HEK293 (cell line): ENCODE measurements around the gene TRAPPC10.

ENCODE experiments used
- CTCF ChIA-PET: fragments of 350-600 bp; formaldehyde crosslinking; extraction: SDS; loops from one replicate; lab custom pipeline; 2021; ENCODE audit warnings: antibody characterized with exemption; lab: Yijun Ruan, JAX
- POLR2A ChIA-PET: fragments of 300-600 bp; formaldehyde crosslinking; extraction: SDS; loops from one replicate; lab custom pipeline; 2020; ENCODE audit warnings: antibody characterized with exemption, inconsistent platforms; lab: Yijun Ruan, JAX
- H3K27ac ChIP-seq: fragments of 200-500 bp; sonication (Bioruptor generic); 2 replicates; pipeline ENCODE4 v1.5.1; 2014; ENCODE audit warnings: low read depth, low read length, control low read depth, inconsistent platforms; ENCODE audit errors: extremely low read depth
- H3K36me3 ChIP-seq, 2 experiments: fragments of 200-500 bp in 1 of 2; sonication (Bioruptor generic) in 1 of 2; 1 replicate in 1 of 2; 2 replicates in 1 of 2; pipeline ENCODE4 v1.5.1; 2014 to 2017; ENCODE audit warnings: inconsistent platforms in 2 of 2, low read length in 2 of 2; ENCODE audit not compliant: control insufficient read depth in 2 of 2, insufficient read depth in 1 of 2
- H3K4me1 ChIP-seq: fragments of 200-500 bp; sonication (Bioruptor generic); 2 replicates; pipeline ENCODE4 v1.5.1; 2014; ENCODE audit warnings: mild to moderate bottlenecking, low read length, inconsistent platforms; ENCODE audit not compliant: control insufficient read depth, insufficient read depth
- H3K4me3 ChIP-seq: 2 replicates; pipeline ENCODE4 v1.5.1; 2011; ENCODE audit warnings: low read depth, mild to moderate bottlenecking, control low read depth, low read length, moderate library complexity
- H3K9me3 ChIP-seq: fragments of 200-500 bp; sonication (Bioruptor generic); 2 replicates; pipeline ENCODE4 v1.5.1; 2014; ENCODE audit warnings: low read depth, low read length, inconsistent platforms; ENCODE audit not compliant: control insufficient read depth, insufficient read depth
- GLIS2 ChIP-seq: fragments of 450-650 bp; formaldehyde crosslinking; IDR thresholded peaks from 2 replicates; pipeline ENCODE4 v1.5.1; 2016; ENCODE audit warnings: missing biosample characterization, missing genetic modification characterization
- SCRT1 ChIP-seq: fragments of 450-650 bp; formaldehyde crosslinking; IDR thresholded peaks from 2 replicates; pipeline ENCODE4 v1.5.1; 2016; ENCODE audit warnings: missing biosample characterization, missing genetic modification characterization, borderline replicate concordance
- SP3 ChIP-seq: fragments of 450-650 bp; formaldehyde crosslinking; IDR thresholded peaks from 2 replicates; pipeline ENCODE4 v1.5.1; 2016; ENCODE audit warnings: missing biosample characterization, missing genetic modification characterization
- ZBTB1 ChIP-seq: fragments of 450-650 bp; formaldehyde crosslinking; IDR thresholded peaks from 2 replicates; pipeline ENCODE4 v1.5.1; 2016; ENCODE audit warnings: missing biosample characterization, missing genetic modification characterization
- ZBTB17 ChIP-seq: fragments of 450-650 bp; formaldehyde crosslinking; IDR thresholded peaks from 2 replicates; pipeline ENCODE4 v1.5.1; 2016; ENCODE audit warnings: missing biosample characterization, missing genetic modification characterization
- ZBTB48 ChIP-seq: fragments of 450-650 bp; formaldehyde crosslinking; IDR thresholded peaks from 2 replicates; pipeline ENCODE4 v1.5.1; 2016; ENCODE audit warnings: missing biosample characterization, missing genetic modification characterization
- ZEB2 ChIP-seq: fragments of 450-650 bp; formaldehyde crosslinking; IDR thresholded peaks from 2 replicates; pipeline ENCODE4 v1.5.1; 2016; ENCODE audit warnings: missing biosample characterization, missing genetic modification characterization
- ZNF132 ChIP-seq: fragments of 450-650 bp; formaldehyde crosslinking; IDR thresholded peaks from 2 replicates; pipeline ENCODE4 v1.5.1; 2017; ENCODE audit warnings: missing biosample characterization, missing genetic modification characterization, borderline replicate concordance
- ZNF138 ChIP-seq: fragments of 450-650 bp; formaldehyde crosslinking; IDR thresholded peaks from 2 replicates; pipeline ENCODE4 v1.5.1; 2016; ENCODE audit warnings: missing biosample characterization, missing genetic modification characterization, borderline replicate concordance
- ZNF146 ChIP-seq: fragments of 450-650 bp; formaldehyde crosslinking; IDR thresholded peaks from 2 replicates; pipeline ENCODE4 v1.5.1; 2016; ENCODE audit warnings: missing biosample characterization, missing genetic modification characterization
- ZNF155 ChIP-seq: fragments of 450-650 bp; formaldehyde crosslinking; IDR thresholded peaks from 2 replicates; pipeline ENCODE4 v1.5.1; 2016; ENCODE audit warnings: missing biosample characterization, missing genetic modification characterization
- ZNF184 ChIP-seq: fragments of 450-650 bp; IDR thresholded peaks from 2 replicates; pipeline ENCODE4 v1.5.1; 2018; ENCODE audit warnings: missing biosample characterization, mild to moderate bottlenecking, missing genetic modification characterization
- ZNF221 ChIP-seq: fragments of 450-650 bp; formaldehyde crosslinking; IDR thresholded peaks from 2 replicates; pipeline ENCODE4 v1.5.1; 2017; ENCODE audit warnings: missing biosample characterization, missing genetic modification characterization, borderline replicate concordance
- ZNF23 ChIP-seq: fragments of 450-650 bp; formaldehyde crosslinking; IDR thresholded peaks from 2 replicates; pipeline ENCODE4 v1.5.1; 2016; ENCODE audit warnings: missing biosample characterization, missing genetic modification characterization, borderline replicate concordance
- ZNF239 ChIP-seq: fragments of 450-650 bp; formaldehyde crosslinking; IDR thresholded peaks from 2 replicates; pipeline ENCODE4 v1.5.1; 2016; ENCODE audit warnings: missing biosample characterization, missing genetic modification characterization
- ZNF280C ChIP-seq: fragments of 450-650 bp; formaldehyde crosslinking; IDR thresholded peaks from 2 replicates; pipeline ENCODE4 v1.5.1; 2016; ENCODE audit warnings: missing biosample characterization, missing genetic modification characterization
- ZNF350 ChIP-seq: fragments of 450-650 bp; formaldehyde crosslinking; IDR thresholded peaks from 2 replicates; pipeline ENCODE4 v1.5.0; 2017; ENCODE audit warnings: missing biosample characterization, mild to moderate bottlenecking, missing genetic modification characterization
- ZNF426 ChIP-seq: fragments of 450-650 bp; formaldehyde crosslinking; IDR thresholded peaks from 2 replicates; pipeline ENCODE4 v1.5.1; 2017; ENCODE audit warnings: missing biosample characterization, missing genetic modification characterization, mild to moderate bottlenecking, inconsistent platforms, moderate library complexity
- ZNF433 ChIP-seq: fragments of 450-650 bp; formaldehyde crosslinking; IDR thresholded peaks from 2 replicates; pipeline ENCODE4 v1.5.1; 2016; ENCODE audit warnings: missing biosample characterization, missing genetic modification characterization, low read depth
- ZNF555 ChIP-seq: fragments of 450-650 bp; formaldehyde crosslinking; conservative IDR thresholded peaks from 2 replicates; pipeline ENCODE4 v1.5.1; 2017; ENCODE audit warnings: missing biosample characterization, mild to moderate bottlenecking, missing genetic modification characterization, inconsistent platforms
- ZNF560 ChIP-seq: fragments of 450-650 bp; formaldehyde crosslinking; IDR thresholded peaks from 2 replicates; pipeline ENCODE4 v1.5.1; 2017; ENCODE audit warnings: missing biosample characterization, missing genetic modification characterization, borderline replicate concordance
- ZNF561 ChIP-seq: fragments of 450-650 bp; IDR thresholded peaks from 2 replicates; pipeline ENCODE4 v1.5.1; 2018; ENCODE audit warnings: missing biosample characterization, missing genetic modification characterization, borderline replicate concordance
- ZNF571 ChIP-seq: fragments of 450-650 bp; formaldehyde crosslinking; IDR thresholded peaks from 2 replicates; pipeline ENCODE4 v1.5.0; 2017; ENCODE audit warnings: missing biosample characterization, missing genetic modification characterization
- ZNF585B ChIP-seq: fragments of 450-650 bp; formaldehyde crosslinking; IDR thresholded peaks from 2 replicates; pipeline ENCODE4 v1.5.1; 2016; ENCODE audit warnings: missing biosample characterization, missing genetic modification characterization
- ZNF645 ChIP-seq: fragments of 450-650 bp; formaldehyde crosslinking; IDR thresholded peaks from 2 replicates; pipeline ENCODE4; 2016; ENCODE audit warnings: missing biosample characterization, missing genetic modification characterization
- ZNF658 ChIP-seq: fragments of 450-650 bp; formaldehyde crosslinking; IDR thresholded peaks from 2 replicates; pipeline ENCODE4; 2016; ENCODE audit warnings: missing biosample characterization, missing genetic modification characterization
- TF ChIP-seq, protein P1 (sequence below): fragments of 450-650 bp; formaldehyde crosslinking; IDR thresholded peaks from 2 replicates; pipeline ENCODE4 v1.5.1; 2016; ENCODE audit warnings: missing biosample characterization, missing genetic modification characterization
- TF ChIP-seq, protein P2 (sequence below): fragments of 450-650 bp; formaldehyde crosslinking; IDR thresholded peaks from 2 replicates; pipeline ENCODE4 v1.5.1; 2017; ENCODE audit warnings: missing biosample characterization, missing genetic modification characterization

Gene TRAPPC10

GRCh38 chr21:43965911-43966585, 46.1 kb upstream of the TRAPPC10 start:
- Histone ChIP-seq H3K27ac (no peak overlapping the region), H3K4me3 (no peak overlapping the region), H3K9me3 (no peaks in the 10 kb centered on the region), H3K36me3 (peaks cover 4 to 39% of the 10 kb centered on the region in 2 experiments; a peak in 2 of 3 replicates), H3K4me1 (no peaks in the 10 kb centered on the region)
- POLR2A ChIA-PET = no interaction called here
- CTCF ChIA-PET = interaction anchor here (1.2 to 2.4 kb wide), 3 partner anchors 10 to 155 kb away, joined by 7 read pairs; no protein-coding TSS in a partner anchor
- no peak for TF ChIP-seq ZBTB48 (tag by site-specific recombination)
- no peak for TF ChIP-seq ZNF645 (tag by site-specific recombination)
- no peak for TF ChIP-seq ZNF280C
- no peak for TF ChIP-seq ZBTB1
- TF ChIP-seq, protein P1, sequence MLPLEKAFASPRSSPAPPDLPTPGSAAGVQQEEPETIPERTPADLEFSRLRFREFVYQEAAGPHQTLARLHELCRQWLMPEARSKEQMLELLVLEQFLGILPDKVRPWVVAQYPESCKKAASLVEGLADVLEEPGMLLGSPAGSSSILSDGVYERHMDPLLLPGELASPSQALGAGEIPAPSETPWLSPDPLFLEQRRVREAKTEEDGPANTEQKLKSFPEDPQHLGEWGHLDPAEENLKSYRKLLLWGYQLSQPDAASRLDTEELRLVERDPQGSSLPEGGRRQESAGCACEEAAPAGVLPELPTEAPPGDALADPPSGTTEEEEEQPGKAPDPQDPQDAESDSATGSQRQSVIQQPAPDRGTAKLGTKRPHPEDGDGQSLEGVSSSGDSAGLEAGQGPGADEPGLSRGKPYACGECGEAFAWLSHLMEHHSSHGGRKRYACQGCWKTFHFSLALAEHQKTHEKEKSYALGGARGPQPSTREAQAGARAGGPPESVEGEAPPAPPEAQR = no peak
- TF ChIP-seq ZNF555 (tag by site-specific recombination) = no peak
- TF ChIP-seq ZNF239 (tag by site-specific recombination) = no peak
- TF ChIP-seq ZNF561 (tag by site-specific recombination) = no peak
- TF ChIP-seq ZNF155 = no peak
- no peak for TF ChIP-seq ZNF658 (tag by site-specific recombination)
- TF ChIP-seq ZNF433 (tag by site-specific recombination) = no peak
- TF ChIP-seq ZNF146 = no peak
- no peak for TF ChIP-seq ZBTB17 (tag by site-specific recombination)
- TF ChIP-seq ZNF23 (tag by site-specific recombination) = no peak
- no peak for TF ChIP-seq ZNF350 (tag by site-specific recombination)
- TF ChIP-seq, all 188 proteins: peak for 0

DNA sequence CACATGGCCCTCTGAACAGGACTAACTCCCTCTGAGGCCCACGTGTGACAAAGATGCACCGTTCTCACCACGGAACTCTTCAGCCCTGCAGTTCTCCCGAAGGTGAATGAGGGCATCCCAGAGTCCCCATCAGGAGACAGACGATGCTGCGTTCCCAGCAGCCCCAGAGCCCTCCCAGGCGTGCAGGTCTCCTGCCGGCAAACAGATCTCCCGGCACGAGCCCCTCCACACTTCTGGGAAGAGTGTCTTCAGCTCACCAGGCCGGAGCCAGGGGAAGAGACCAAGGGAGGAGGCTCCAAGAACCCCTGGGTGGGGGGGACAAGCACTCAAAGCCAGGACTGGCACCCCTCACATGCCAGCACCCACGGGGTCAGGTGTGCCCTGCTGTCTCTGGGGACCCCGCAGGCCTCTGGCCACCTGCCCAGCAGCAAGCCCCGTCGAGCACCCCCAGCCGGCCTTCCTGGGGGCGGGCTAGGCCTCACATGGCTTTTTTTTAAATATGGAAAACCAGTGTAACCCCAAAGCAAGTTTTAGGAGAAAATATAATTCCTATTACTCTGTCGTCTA, 45.1 kb upstream of the TRAPPC10 start:
- peaks cover 4 to 42% of the 10 kb centered on the region in 2 experiments; a peak in 2 of 3 replicates for H3K36me3 ChIP-seq
- POLR2A ChIA-PET = no interaction called here
- no peak for TF ChIP-seq SCRT1 (tag by site-specific recombination)
- TF ChIP-seq ZNF184 (tag by site-specific recombination) = no peak
- TF ChIP-seq ZNF132 (tag by site-specific recombination) = no peak
- TF ChIP-seq SP3 (tag by site-specific recombination) = no peak
- TF ChIP-seq ZNF221 (tag by site-specific recombination) = no peak
- TF ChIP-seq ZNF426 (tag by site-specific recombination) = no peak
- no peak for TF ChIP-seq ZNF585B
- no peak for TF ChIP-seq ZEB2 (tag by site-specific recombination)
- no peak for TF ChIP-seq ZNF560 (tag by site-specific recombination)
- TF ChIP-seq ZNF155 = no peak
- TF ChIP-seq GLIS2 = no peak
- TF ChIP-seq, protein P2, sequence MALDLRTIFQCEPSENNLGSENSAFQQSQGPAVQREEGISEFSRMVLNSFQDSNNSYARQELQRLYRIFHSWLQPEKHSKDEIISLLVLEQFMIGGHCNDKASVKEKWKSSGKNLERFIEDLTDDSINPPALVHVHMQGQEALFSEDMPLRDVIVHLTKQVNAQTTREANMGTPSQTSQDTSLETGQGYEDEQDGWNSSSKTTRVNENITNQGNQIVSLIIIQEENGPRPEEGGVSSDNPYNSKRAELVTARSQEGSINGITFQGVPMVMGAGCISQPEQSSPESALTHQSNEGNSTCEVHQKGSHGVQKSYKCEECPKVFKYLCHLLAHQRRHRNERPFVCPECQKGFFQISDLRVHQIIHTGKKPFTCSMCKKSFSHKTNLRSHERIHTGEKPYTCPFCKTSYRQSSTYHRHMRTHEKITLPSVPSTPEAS (tag by site-specific recombination) = no peak
- TF ChIP-seq ZNF138 (tag by site-specific recombination) = no peak
- TF ChIP-seq ZNF571 = no peak

More for the DNA sequence above, 45.1 kb upstream of the TRAPPC10 start:
- Histone ChIP-seq H3K9me3 (no peaks in the 10 kb centered on the region), H3K4me3 (no peak overlapping the region), H3K4me1 (no peaks in the 10 kb centered on the region), H3K27ac (no peak overlapping the region)
- CTCF ChIA-PET = no interaction called here
